SH-SY5Y (cell line): Measurements from ENCODE around the gene BAIAP2.

Experiments used
- GATA2 ChIP-seq: IDR thresholded peaks from 2 replicates; pipeline ENCODE4 v1.6.1; 2011; ENCODE audit warnings: mild to moderate bottlenecking, low read depth, low read length
- GATA3 ChIP-seq: IDR thresholded peaks from 2 replicates; pipeline ENCODE4 v1.6.1; 2011; ENCODE audit warnings: low read depth, mild to moderate bottlenecking, low read length, moderate library complexity

- no peak for TF ChIP-seq GATA3
- no peak for TF ChIP-seq GATA2
Observed at GRCh38 chr17:81102352-81102751, 67.4 kb downstream of the BAIAP2 start.
